Ureter (tissue), 1 donor: ENCODE data around the gene ZHX3. TPM values are rescaled to one million over a fixed set of nuclear protein-coding genes. Genes with fewer than 3 reads are reported as not detected.

Experiments
- DNase-seq: peaks from one replicate; pipeline ENCODE4 v3.0.0-alpha.2; 2020; ENCODE audit warnings: low spot score
- total RNA-seq: library from RNA; stranded (reverse); gene quantifications from one replicate; pipeline ENCODE4 v1.2.4, GENCODE V29; 2023
- donor health status: DM: yes; HTN: yes; CAD: no.

The ZHX3 gene
- 49.3 TPM for total RNA-seq

GRCh38 chr20:41317546-41318270 lies at the start of gene ZHX3:
Gene ZHX3 (minus strand): TSS chr20:41317731. CDS start chr20:41204916, 112,815 bp downstream.
- peak; percentile 95 for DNase-seq

- DNase-seq: no peak
Observed at GRCh38 chr20:41367393-41367695, 49.8 kb upstream of the ZHX3 start.

- no peak for DNase-seq
Observed at GRCh38 chr20:41366546-41367392, 49.2 kb upstream of the ZHX3 start, which contains the start of gene EMILIN3. Gene EMILIN3 (minus strand): TSS chr20:41366818. CDS start chr20:41366634, 184 bp downstream.

- DNase-seq: no peak
Observed at GRCh38 chr20:41365777-41366545, 48.4 kb upstream of the ZHX3 start.

GRCh38 chr20:41364967-41365765 lies 47.6 kb upstream of the ZHX3 start:
- DNase-seq: no peak

- DNase-seq: no peak
Observed at GRCh38 chr20:41364236-41364855, 46.8 kb upstream of the ZHX3 start.

GRCh38 chr20:41363601-41364000 lies 46.1 kb upstream of the ZHX3 start:
- no peak for DNase-seq

GRCh38 chr20:41362748-41363140 lies 45.2 kb upstream of the ZHX3 start:
- DNase-seq: no peak

GRCh38 chr20:41361757-41362747 lies 44.5 kb upstream of the ZHX3 start:
- no peak for DNase-seq

- DNase-seq: no peak
Observed at GRCh38 chr20:41360831-41361756, 43.6 kb upstream of the ZHX3 start.

- no peak for DNase-seq
Observed at GRCh38 chr20:41359541-41360011, 42.0 kb upstream of the ZHX3 start.

GRCh38 chr20:41358717-41359116 lies 41.2 kb upstream of the ZHX3 start:
- DNase-seq: no peak

- DNase-seq: no peak
Observed at GRCh38 chr20:41358230-41358629, 40.7 kb upstream of the ZHX3 start.

GRCh38 chr20:41357424-41358163 lies 40.1 kb upstream of the ZHX3 start:
- DNase-seq: no peak

GRCh38 chr20:41356951-41357350 lies 39.4 kb upstream of the ZHX3 start:
- no peak for DNase-seq

GRCh38 chr20:41355598-41356203 lies 38.2 kb upstream of the ZHX3 start:
- no peak for DNase-seq

- DNase-seq: no peak
Observed at GRCh38 chr20:41355192-41355591, 37.7 kb upstream of the ZHX3 start.
